Measurements from ENCODE around the gene LY86. TPM values are rescaled to one million over a fixed set of nuclear protein-coding genes. Genes with fewer than 3 reads are reported as not detected.

LY86 gene
- total and polyA plus RNA-seq, 2 of the 13 experiments (the other 11 are each of a cell fraction or from before 2014, with no cell fraction given): not detected

GRCh38 chr6:6547110-6547879 lies 41.2 kb upstream of the LY86 start:
- intact Hi-C loops (cut with micrococcal nuclease; ENCODE audit: unreplicated experiment): loop anchor here (1.0 to 10.0 kb wide), 5 partner anchors 325 to 1076 kb away; no protein-coding TSS in a partner anchor
- ChIA-PET POLR2A (no interaction called here), CTCF (ENCODE audit: low intra/inter-chr PET ratio, low total read pairs) (interaction anchor here (0.7 to 2.4 kb wide), 3 partner anchors 325 to 1076 kb away, joined by 3 to 26 read pairs (median 4); no protein-coding TSS in a partner anchor)
- WGBS (ENCODE audit: low lambda C conversion rate): under 1% methylated on average over 14 of the region's 14 CpGs
- Histone ChIP-seq H3K4me3 (replicated peaks in 1 of 3; ENCODE audit: insufficient read depth in 1 of 3, low read depth in 2 of 3, low read length in 3 of 3) (peak overlapping the region in 2 of 3 experiments; percentile 5 to 59; a peak in 1 of 6 replicates), H3K4me2 (ENCODE audit: low read depth, low read length) (peak overlapping the region; percentile 62), H3K9me3 (ENCODE audit: low read length) (no peaks in the 10 kb centered on the region), H3K36me3 (replicated peaks in 1 of 2; ENCODE audit: control insufficient read depth in 1 of 2, insufficient read depth in 2 of 2, low read length in 2 of 2) (no peaks in the 10 kb centered on the region), H3K27ac (ENCODE audit: extremely low read length, insufficient read depth, low read length) (no peak overlapping the region), H3K79me2 (ENCODE audit: insufficient read depth, low read length) (no peaks in the 10 kb centered on the region), H4K20me1 (ENCODE audit: insufficient read depth, low read length) (no peaks in the 10 kb centered on the region), H3K9ac (ENCODE audit: insufficient read depth, low read depth, low read length) (no peak overlapping the region), H2AFZ (ENCODE audit: low read length) (no peak overlapping the region), H3K4me1 (ENCODE audit: insufficient read depth, low read length) (no peaks in the 10 kb centered on the region), H3K27me3 (ENCODE audit: control insufficient read depth in 1 of 2, insufficient read depth in 2 of 2, low read length in 2 of 2) (peaks cover 8 to 19% of the 10 kb centered on the region in 2 experiments; a peak in 4 of 5 replicates)
- in situ Hi-C loops (cut with HindIII; ENCODE audit: extremely low pct_ligation_motif_present, low pct_unique_long_range_greater_than_20kb): loop anchor here (5.0 kb wide), 2 partner anchors 325 to 490 kb away; no protein-coding TSS in a partner anchor
- peak; percentile 98 for FAIRE-seq
- BruUV-seq (replicated peaks): no TSS peak
- peak; percentile 70 for DNase-seq (ENCODE audit: low spot score)
- peak; percentile 97 for ATAC-seq
- TF ChIP-seq MIER2 (CRISPR knock-in tag; IDR thresholded peaks at IDR 0.05): peak; percentile 38; the same call in 1 of the 2 replicates
- no peak for TF ChIP-seq HINFP (CRISPR knock-in tag; IDR thresholded peaks at IDR 0.05; ENCODE audit: low read depth)
- TF ChIP-seq GATAD2A (CRISPR knock-in tag; IDR thresholded peaks at IDR 0.05): 0 out of 2 replicates have a peak, but pooled peaks have one; percentile 41
- peak; percentile 61 for TF ChIP-seq ARID3A (IDR thresholded peaks at IDR 0.05; ENCODE audit: low read depth, low read length)
- TF ChIP-seq CTCF (CRISPR knock-in tag; IDR thresholded peaks at IDR 0.05): peak; percentile 97
- no peak for TF ChIP-seq EED (CRISPR knock-in tag; IDR thresholded peaks at IDR 0.05)
- 0 out of 2 replicates have a peak, but pooled peaks have one; percentile 6 for TF ChIP-seq ARID4A (CRISPR knock-in tag; IDR thresholded peaks at IDR 0.05; ENCODE audit: borderline replicate concordance)
- 0 out of 2 replicates have a peak, but pooled peaks have one; percentile 11 for TF ChIP-seq MTF2 (CRISPR knock-in tag; IDR thresholded peaks at IDR 0.05; ENCODE audit: borderline replicate concordance)
